Choroid plexus epithelial cell (primary cell): Measurements from ENCODE around the gene GRM8.
A peak's percentile ranks its signal among the peaks of the same experiment; 100 is the strongest.

ENCODE experiments used
- DNase-seq: peaks from one replicate; pipeline ENCODE4 v3.0.0-alpha.2; 2010; ENCODE audit warnings: low read depth
- H3K4me3 ChIP-seq: 2 replicates; pipeline ENCODE4 v1.5.1; 2011; ENCODE audit warnings: low read depth, mild to moderate bottlenecking, control low read depth, low read length, moderate library complexity
- CTCF ChIP-seq: conservative IDR thresholded peaks from 2 replicates; pipeline ENCODE4 v1.5.1; 2011; ENCODE audit warnings: low read depth, mild to moderate bottlenecking, control low read depth, inconsistent platforms, low read length, moderate library complexity

The GRM8 gene

GRCh38 chr7:126698446-126698845 is 554.3 kb downstream of the GRM8 start:
- no peak for TF ChIP-seq CTCF
- DNase-seq = no peak
- no peak overlapping the region for H3K4me3 ChIP-seq

DNA sequence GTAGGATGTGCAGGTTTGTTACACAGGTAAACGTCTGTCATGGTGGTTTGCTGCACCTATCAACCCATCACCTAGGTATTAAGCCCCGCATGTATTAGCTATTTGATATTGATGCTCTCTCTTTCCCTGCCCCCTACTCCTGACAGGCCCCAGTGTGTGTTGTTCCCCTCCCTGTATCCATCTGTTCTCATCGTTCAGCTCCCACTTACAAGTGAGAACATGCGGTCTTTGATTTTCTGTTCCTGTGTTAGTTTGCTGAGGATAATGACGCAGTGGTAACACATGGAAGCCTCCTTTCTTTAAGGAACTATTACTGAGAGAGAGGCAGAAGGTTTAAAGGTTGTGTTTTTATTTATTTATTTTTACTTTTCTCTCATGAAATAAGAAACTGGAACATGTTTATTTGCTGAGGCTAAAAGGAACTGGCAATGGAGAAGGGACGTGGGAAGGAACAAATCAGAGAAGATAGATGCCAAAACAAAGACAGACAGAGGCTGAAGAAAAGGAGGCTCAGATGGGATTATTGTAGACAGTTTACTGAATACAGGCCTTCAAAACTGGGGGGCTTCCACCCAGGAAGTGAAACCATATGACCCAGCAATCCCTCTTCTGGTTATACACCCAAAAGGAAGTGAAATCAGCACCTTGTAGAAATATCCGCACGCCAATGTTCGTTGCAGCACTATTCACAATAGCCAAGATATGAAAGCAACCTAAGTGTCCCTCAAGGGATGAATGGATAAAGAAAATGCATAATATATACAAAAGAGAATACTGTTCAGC is 556.3 kb downstream of the GRM8 start:
- no peak for DNase-seq
- H3K4me3 ChIP-seq = no peak overlapping the region
- no peak for TF ChIP-seq CTCF

DNA sequence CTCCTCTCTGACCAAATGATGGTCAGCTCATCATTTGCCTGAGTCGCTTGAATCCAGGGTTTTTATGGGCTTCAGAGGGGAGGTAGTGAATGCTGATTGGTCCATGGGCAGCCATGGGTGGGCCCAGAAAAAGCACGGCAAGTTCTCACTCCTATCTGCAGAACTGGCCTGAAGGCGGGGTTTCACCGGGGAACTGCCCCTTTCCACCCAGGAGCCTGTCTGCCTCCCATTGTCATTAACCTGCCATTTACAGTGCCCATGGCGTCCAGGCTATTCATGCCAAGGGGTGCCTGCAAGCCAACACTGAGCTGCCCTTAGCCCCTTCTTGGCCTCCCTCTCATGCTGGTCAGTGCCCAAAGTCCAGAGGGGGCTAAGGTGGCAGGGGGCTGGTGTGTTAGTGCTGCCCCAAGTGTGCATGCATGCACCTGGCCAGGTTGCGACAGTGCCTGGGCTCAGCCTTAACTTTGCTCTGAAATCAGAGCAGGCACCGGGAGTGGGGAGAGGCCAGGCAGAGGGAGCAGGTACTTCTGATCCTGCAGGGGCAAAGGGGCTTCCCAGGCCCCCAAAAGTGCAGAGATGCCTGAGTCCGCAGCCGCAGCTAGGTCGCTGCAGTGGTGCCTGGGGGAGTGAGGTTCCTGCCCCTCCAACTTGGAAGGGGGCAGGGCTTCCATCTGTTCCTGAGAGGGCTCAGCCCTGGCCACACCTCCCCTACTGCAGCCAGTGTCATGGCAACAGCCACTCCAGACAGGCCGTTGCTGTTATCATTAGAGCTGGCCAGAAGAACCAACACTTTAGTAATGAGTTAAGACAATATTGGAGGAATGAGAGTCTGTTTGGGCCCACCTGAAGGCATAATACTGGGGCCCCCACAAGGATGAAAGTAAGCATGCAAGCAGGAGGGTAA is 561.6 kb downstream of the GRM8 start:
- no peak for TF ChIP-seq CTCF
- no peak for DNase-seq
- no peak overlapping the region for H3K4me3 ChIP-seq

GRCh38 chr7:126690104-126690503 is 562.6 kb downstream of the GRM8 start:
- DNase-seq = no peak
- no peak overlapping the region for H3K4me3 ChIP-seq
- TF ChIP-seq CTCF = no peak

- DNase-seq = peak; percentile 82
- TF ChIP-seq CTCF = no peak
- no peak overlapping the region for H3K4me3 ChIP-seq
These were observed 563.7 kb downstream of the GRM8 start for GRCh38 chr7:126689037-126689436.

DNA sequence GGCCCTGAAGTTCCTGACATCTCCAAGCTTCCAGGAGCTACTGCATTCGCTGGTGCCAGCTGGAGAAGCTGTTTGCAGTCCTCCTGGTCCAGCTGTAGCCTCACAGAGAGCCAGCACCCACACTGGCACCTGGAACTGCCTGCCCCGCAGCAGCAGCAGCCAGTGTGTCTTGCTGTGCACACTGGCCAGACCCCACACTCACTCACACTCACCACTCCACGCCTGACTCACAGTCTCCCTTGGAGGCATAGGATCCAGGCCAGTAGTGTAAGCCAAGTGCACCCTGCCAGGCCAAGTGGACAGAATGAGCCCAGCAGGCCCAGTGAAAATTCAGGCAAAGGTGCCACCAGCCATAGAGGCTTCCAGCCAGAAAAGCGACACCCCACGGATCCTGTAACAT is 566.3 kb downstream of the GRM8 start:
- H3K4me3 ChIP-seq = no peak overlapping the region
- DNase-seq = no peak
- no peak for TF ChIP-seq CTCF

GRCh38 chr7:126685596-126685995 is 567.1 kb downstream of the GRM8 start:
- no peak for DNase-seq
- TF ChIP-seq CTCF = no peak
- H3K4me3 ChIP-seq = no peak overlapping the region
